ENCODE data around the gene NABP2. TPM values are rescaled to one million over a fixed set of nuclear protein-coding genes. Genes with fewer than 3 reads are reported as not detected.

The NABP2 gene
- total RNA-seq, 1 experiment from 2014 or later, result 42.7 TPM

- no peak for TF ChIP-seq STAT6 (CRISPR knock-in tag; conservative IDR thresholded peaks at IDR 0.05; ENCODE audit: low read depth)
These were observed 28.9 kb downstream of the NABP2 start (continued) for GRCh38 chr12:56253091-56253490.

GRCh38 chr12:56255671-56256070, 31.5 kb downstream of the NABP2 start:
- no peak for ATAC-seq
- ChIA-PET POLR2A (interaction anchor here (2.9 kb wide), 1 partner anchor 34 kb away, joined by 16 read pairs; the partner anchor contains the start of gene RNF41), CTCF (interaction anchor here (0.6 to 4.9 kb wide), 8 partner anchors 19 to 248 kb away, joined by 3 to 38 read pairs (median 4); partner anchors contain the start of genes ESYT1, SLC39A5 and SMARCC2)
- Mint-ChIP-seq H3K27ac (no peak overlapping the region), H3K4me3 (no peak overlapping the region), H3K36me3 (peaks cover 48% of the 10 kb centered on the region), H3K27me3 (ENCODE audit: low read depth) (no peaks in the 10 kb centered on the region), H3K4me1 (peaks cover 18% of the 10 kb centered on the region), H3K9me3 (no peaks in the 10 kb centered on the region)
- TF ChIP-seq RELA (CRISPR knock-in tag; IDR thresholded peaks at IDR 0.05; ENCODE audit: borderline replicate concordance) (no peak), TEAD1 (CRISPR knock-in tag; IDR thresholded peaks at IDR 0.05) (no peak), AFF4 (CRISPR knock-in tag; IDR thresholded peaks at IDR 0.05; ENCODE audit: borderline replicate concordance) (no peak), TEAD4 (CRISPR knock-in tag; IDR thresholded peaks at IDR 0.05) (no peak), GABPB1 (CRISPR knock-in tag; IDR thresholded peaks at IDR 0.05) (no peak), ZNF138 (CRISPR knock-in tag; conservative IDR thresholded peaks at IDR 0.05) (no peak), NR3C1 (CRISPR knock-in tag; conservative IDR thresholded peaks at IDR 0.05; ENCODE audit: low read depth) (no peak), ZMAT4 (CRISPR knock-in tag; IDR thresholded peaks at IDR 0.05) (no peak), ZNF263 (CRISPR knock-in tag; IDR thresholded peaks at IDR 0.05; ENCODE audit: low read depth) (no peak), ZNF423 (CRISPR knock-in tag; IDR thresholded peaks at IDR 0.05) (no peak), ATF2 (CRISPR knock-in tag; IDR thresholded peaks at IDR 0.05; ENCODE audit: borderline replicate concordance, low read depth) (no peak), ZNF416 (CRISPR knock-in tag; IDR thresholded peaks at IDR 0.05) (no peak), ARID4B (CRISPR knock-in tag; IDR thresholded peaks at IDR 0.05; ENCODE audit: borderline replicate concordance) (no peak)
- no peak for DNase-seq (ENCODE audit: low spot score)

All from WTC11 (cell line).